ENCODE results near the gene BCAN. TPM values are rescaled to one million over a fixed set of nuclear protein-coding genes. Genes with fewer than 3 reads are reported as not detected.

The BCAN gene
- total RNA-seq, 4 donors from 2014 or later, result 0.45 to 1.0 (median 0.99) TPM; not detected in 1

DNA sequence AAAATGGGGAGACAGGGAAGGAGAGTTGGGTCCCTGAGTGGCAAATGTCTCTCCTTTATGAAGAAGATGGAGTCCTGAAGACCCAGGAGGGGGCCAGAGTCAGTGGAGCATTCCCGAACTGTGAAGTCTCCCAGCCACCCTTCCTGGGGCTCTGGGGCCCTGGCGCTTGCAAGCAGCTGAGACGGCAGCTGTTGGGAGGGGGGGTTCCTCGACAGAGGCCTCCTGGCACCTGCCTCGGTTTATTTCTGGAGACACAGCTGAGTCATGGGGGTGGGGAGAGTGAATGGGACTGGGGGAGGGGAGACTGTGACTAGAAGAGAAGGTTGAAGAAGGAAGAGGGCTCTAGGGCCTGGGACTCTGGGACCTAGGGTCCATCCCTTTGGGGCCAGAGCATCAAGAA, 21.3 kb downstream of the BCAN start:
- H3K9me3 ChIP-seq, result no peaks in the 10 kb centered on the region
- H3K27ac ChIP-seq (replicated peaks in 1 of 4), result peak overlapping the region; percentile 78 to 85 (median 82)
- TF ChIP-seq POLR2AphosphoS5 (IDR thresholded peaks at IDR 0.05) (peak in 1 of 2 donors; percentile 9), EP300 (IDR thresholded peaks at IDR 0.05) (no peak)
- no peak overlapping the region for H3K4me3 ChIP-seq
- no peaks in the 10 kb centered on the region for H3K36me3 ChIP-seq
- no peaks in the 10 kb centered on the region for H3K27me3 ChIP-seq
- DNase-seq (ENCODE audit: extremely low spot score), result no peak
- intact Hi-C loops (cut with DNase I), result no loop called here
- H3K4me1 ChIP-seq, result peaks cover 89 to 95% (median 92%) of the 10 kb centered on the region in 4 donors
- 30% methylated on average over 5 of the region's 5 CpGs for WGBS

DNA sequence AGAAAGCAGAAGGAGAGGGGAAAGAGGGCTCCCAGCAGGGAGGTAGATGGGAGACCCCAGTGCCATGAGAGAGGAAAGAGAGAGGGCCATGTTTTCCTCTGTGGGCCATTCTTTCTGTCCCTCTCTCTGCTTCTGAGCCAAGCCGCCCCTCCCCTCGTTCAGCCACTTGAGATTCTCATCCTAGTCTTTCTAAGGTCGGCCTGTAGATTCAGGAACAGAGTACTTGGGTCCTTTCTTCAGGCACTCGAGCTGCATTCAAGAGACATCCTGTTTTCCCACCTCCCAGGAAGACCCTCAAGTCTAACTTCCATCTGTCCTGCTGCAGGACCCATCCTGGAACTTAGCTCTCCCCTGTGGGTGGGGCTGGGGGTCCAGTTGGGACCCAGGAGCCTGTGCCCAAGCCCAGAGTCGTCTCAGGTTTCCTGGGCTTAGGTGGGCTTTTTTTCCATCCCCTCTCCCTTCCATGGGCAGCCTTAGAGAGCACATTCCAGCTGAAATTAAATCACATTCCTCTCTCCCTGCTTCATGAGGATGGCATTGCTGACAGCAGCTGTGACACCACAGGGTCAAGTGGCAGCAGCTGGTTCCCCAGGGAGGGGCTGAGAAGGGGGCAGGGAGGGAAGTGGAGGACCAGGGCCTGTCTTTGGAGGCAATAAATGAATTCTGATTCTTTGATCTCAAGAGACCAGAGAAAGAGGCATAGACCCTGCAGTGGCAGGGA, 22.3 kb downstream of the BCAN start:
- Histone ChIP-seq H3K4me1 (peaks cover 97 to 100% (median 100%) of the 10 kb centered on the region in 4 donors), H3K36me3 (no peaks in the 10 kb centered on the region), H3K4me3 (no peak overlapping the region), H3K9me3 (no peaks in the 10 kb centered on the region), H3K27ac (replicated peaks in 1 of 4) (peak overlapping the region; percentile 78 to 85 (median 82)), H3K27me3 (no peaks in the 10 kb centered on the region)
- TF ChIP-seq POLR2AphosphoS5 (IDR thresholded peaks at IDR 0.05), result no peak
- no peak for TF ChIP-seq POLR2A (IDR thresholded peaks at IDR 0.05; ENCODE audit: low read depth)
- WGBS, result 62% methylated on average over 5 of the region's 5 CpGs
- intact Hi-C loops (cut with DNase I), result no loop called here
- DNase-seq (ENCODE audit: extremely low spot score), result no peak

DNA sequence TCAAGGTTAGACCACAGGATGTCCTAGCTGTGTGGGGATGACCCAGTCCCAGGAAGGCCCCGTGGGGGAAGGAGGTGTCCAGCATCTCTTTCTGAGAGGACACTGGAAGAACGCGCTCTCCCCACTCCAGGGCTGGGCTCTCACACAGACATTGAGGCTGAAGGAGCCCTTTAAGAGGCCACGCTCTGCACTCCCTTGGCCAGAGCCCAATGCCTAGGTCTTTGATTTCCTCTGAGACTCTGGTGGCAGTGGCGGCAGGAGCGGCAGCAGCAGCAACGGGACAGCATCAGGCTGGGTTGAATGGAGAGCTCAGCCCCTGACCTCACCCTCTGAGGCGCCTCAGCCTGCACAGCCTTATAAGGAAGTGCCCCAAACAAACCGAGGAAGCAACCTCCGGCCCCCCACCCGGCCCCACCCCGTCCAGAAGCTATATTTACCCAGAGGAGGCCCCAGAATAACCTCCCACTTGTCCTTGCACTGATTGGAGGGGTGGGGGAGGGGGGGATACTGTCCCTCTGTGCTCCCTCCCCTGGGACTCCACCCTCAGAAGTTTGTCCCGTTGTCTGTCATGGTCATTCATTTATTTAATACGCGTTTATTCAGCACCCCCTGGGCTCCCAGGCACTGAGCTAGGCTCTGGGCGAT, 23.0 kb downstream of the BCAN start:
- H3K36me3 ChIP-seq, result no peaks in the 10 kb centered on the region
- H3K27ac ChIP-seq (replicated peaks in 1 of 4), result peak overlapping the region; percentile 78 to 85 (median 82)
- no peaks in the 10 kb centered on the region for H3K27me3 ChIP-seq
- no peak overlapping the region for H3K4me3 ChIP-seq
- WGBS, result 42% methylated on average over 10 of the region's 16 CpGs
- no peak for DNase-seq (ENCODE audit: extremely low spot score)
- H3K9me3 ChIP-seq, result no peaks in the 10 kb centered on the region
- intact Hi-C loops (cut with DNase I), result no loop called here
- H3K4me1 ChIP-seq, result peaks cover 97 to 100% (median 100%) of the 10 kb centered on the region in 4 donors
- TF ChIP-seq, protein P1, sequence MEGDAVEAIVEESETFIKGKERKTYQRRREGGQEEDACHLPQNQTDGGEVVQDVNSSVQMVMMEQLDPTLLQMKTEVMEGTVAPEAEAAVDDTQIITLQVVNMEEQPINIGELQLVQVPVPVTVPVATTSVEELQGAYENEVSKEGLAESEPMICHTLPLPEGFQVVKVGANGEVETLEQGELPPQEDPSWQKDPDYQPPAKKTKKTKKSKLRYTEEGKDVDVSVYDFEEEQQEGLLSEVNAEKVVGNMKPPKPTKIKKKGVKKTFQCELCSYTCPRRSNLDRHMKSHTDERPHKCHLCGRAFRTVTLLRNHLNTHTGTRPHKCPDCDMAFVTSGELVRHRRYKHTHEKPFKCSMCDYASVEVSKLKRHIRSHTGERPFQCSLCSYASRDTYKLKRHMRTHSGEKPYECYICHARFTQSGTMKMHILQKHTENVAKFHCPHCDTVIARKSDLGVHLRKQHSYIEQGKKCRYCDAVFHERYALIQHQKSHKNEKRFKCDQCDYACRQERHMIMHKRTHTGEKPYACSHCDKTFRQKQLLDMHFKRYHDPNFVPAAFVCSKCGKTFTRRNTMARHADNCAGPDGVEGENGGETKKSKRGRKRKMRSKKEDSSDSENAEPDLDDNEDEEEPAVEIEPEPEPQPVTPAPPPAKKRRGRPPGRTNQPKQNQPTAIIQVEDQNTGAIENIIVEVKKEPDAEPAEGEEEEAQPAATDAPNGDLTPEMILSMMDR (IDR thresholded peaks at IDR 0.05), result no peak
- TF ChIP-seq POLR2A (IDR thresholded peaks at IDR 0.05; ENCODE audit: low read depth) (no peak), EP300 (IDR thresholded peaks at IDR 0.05) (no peak), POLR2AphosphoS5 (IDR thresholded peaks at IDR 0.05) (peak; percentile 47)

DNA sequence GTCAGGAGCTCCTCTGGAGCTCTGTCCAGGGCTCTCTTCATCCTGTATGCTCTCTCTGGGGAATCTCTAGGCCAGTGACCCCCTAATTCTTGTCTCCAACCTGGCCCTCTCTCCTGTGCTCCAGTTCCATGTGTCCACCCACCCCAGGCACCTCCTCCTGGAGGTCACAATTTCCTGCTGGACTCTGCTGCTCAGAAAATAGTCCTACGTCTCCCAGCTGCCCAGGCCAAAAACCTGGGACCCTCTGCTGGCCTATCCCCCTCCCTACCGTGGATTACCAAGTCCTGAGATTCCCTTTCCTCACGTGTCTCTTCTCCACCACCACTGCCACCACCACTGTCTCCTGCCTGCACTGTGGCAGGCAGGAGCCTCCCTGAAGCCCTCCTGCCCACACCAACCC, 23.6 kb downstream of the BCAN start:
- H3K36me3 ChIP-seq, result peaks cover 0 to 4% (median 0%) of the 10 kb centered on the region in 4 donors
- intact Hi-C loops (cut with DNase I), result no loop called here
- no peak for TF ChIP-seq POLR2AphosphoS5 (IDR thresholded peaks at IDR 0.05)
- no peak for TF ChIP-seq EP300 (IDR thresholded peaks at IDR 0.05)
- TF ChIP-seq POLR2A (IDR thresholded peaks at IDR 0.05; ENCODE audit: low read depth), result no peak
- TF ChIP-seq, protein P1 (IDR thresholded peaks at IDR 0.05), result no peak
- H3K27me3 ChIP-seq, result no peaks in the 10 kb centered on the region
- peaks cover 99 to 100% (median 100%) of the 10 kb centered on the region in 4 donors for H3K4me1 ChIP-seq
- peak overlapping the region; percentile 78 to 85 (median 82) for H3K27ac ChIP-seq (replicated peaks in 1 of 4)
- WGBS, result 64% methylated on average over 3 of the region's 3 CpGs
- DNase-seq (ENCODE audit: extremely low spot score), result no peak
- no peak overlapping the region for H3K4me3 ChIP-seq
- H3K9me3 ChIP-seq, result no peaks in the 10 kb centered on the region

DNA sequence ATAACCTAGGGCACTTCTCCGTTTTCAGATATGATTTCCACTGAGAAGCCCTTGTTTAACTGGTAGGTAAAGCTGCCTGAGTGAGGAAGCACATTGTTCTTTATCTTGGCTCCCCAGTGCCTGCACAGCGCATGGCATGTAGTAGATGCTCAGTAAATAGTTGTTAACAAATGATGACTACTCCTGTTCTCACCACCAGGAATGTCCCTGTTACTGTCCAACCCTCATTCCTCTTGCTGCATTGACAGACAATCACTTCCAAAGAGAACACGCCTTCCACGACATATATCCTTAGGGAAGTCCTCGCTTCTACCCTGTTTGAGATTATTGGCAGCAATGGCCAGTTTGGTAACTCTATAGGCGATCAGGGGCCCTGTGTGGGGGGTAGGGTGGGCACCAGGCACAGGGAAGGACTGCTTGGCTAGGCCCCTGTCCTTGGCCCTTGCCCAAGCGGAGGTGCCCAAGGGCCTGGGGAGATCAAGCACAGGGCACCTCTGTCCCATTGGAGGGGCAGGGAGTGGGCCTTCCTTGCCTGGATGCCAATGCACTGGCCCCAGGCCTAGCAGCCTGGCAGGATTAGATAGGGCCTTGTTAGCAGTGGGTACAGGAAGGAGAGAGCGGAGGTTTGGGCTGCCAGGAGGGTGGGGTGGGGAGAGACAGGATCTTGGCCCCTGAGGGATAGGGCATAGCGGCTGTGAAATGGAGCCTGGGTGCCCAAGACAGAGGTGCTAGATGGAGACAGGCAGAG, 25.1 kb downstream of the BCAN start:
- Histone ChIP-seq H3K9me3 (no peaks in the 10 kb centered on the region), H3K4me1 (peaks cover 91 to 97% (median 93%) of the 10 kb centered on the region in 4 donors), H3K27me3 (no peaks in the 10 kb centered on the region), H3K36me3 (peaks cover 0 to 19% (median 2%) of the 10 kb centered on the region in 4 donors), H3K4me3 (no peak overlapping the region), H3K27ac (replicated peaks in 1 of 4) (peak overlapping the region; percentile 78 to 85 (median 82))
- intact Hi-C loops (cut with DNase I), result no loop called here
- no peak for DNase-seq (ENCODE audit: extremely low spot score)
- TF ChIP-seq POLR2AphosphoS5 (IDR thresholded peaks at IDR 0.05) (no peak), POLR2A (IDR thresholded peaks at IDR 0.05; ENCODE audit: low read depth) (no peak), EP300 (IDR thresholded peaks at IDR 0.05) (no peak)
- TF ChIP-seq, protein P1 (IDR thresholded peaks at IDR 0.05), result no peak
- 78% methylated on average over 9 of the region's 9 CpGs for WGBS
